Lower leg skin (tissue), 3 donors: Measurements from ENCODE around the gene PHACTR2.

ENCODE experiments used
- CTCF ChIP-seq, 3 donors: fragments of 450-650 bp; IDR thresholded peaks; one replicate each; pipeline ENCODE4 v1.5.1; 2016; ENCODE audit warnings: antibody characterized with exemption in 3 of 3, mild to moderate bottlenecking in 3 of 3, moderate library complexity in 2 of 3
- POLR2A ChIP-seq, 2 donors: fragments of 450-650 bp; IDR thresholded peaks; one replicate each; pipeline ENCODE4 v1.6.1; 2016 to 2017; ENCODE audit warnings: antibody characterized with exemption in 2 of 2, mild to moderate bottlenecking in 1 of 2, moderate library complexity in 1 of 2

GRCh38 chr6:143757346-143757832 is 79.6 kb downstream of the PHACTR2 start:
- no peak for TF ChIP-seq CTCF (IDR thresholded peaks at IDR 0.05)
- TF ChIP-seq POLR2A (IDR thresholded peaks at IDR 0.05) = no peak
